Stimulated activated CD4-positive, alpha-beta T cell treated with anti-CD3 and anti-CD28 coated beads, TNF-alpha, amount 100 ng/mL, for 48 hours (primary cell): ENCODE results near the gene DUSP1.
A peak's percentile ranks its signal among the peaks of the same experiment; 100 is the strongest.
"Not testable (repeated sequence)": the region's sequence is repeated elsewhere in the genome, so short reads cannot be mapped to it uniquely, and the experiment has no call there.

ENCODE experiments used
- DNase-seq, 3 donors: peaks; one replicate each; pipeline ENCODE4 v3.0.0-alpha.2; 2020; ENCODE audit warnings: low read depth in 3 of 3

Gene DUSP1

GRCh38 chr5:172770675-172771438, at the start of gene DUSP1:
TSS of gene DUSP1 (minus strand) at chr5:172771195. CDS start at chr5:172770952, 243 bp downstream.
- DNase-seq = peak; percentile 89 to 100 (median 96)

GRCh38 chr5:172820046-172820767, 49.2 kb upstream of the DUSP1 start:
- peak in 2 of 3 donors; percentile 36 to 47 for DNase-seq

- no peak for DNase-seq
Observed at GRCh38 chr5:172819569-172819968, 48.6 kb upstream of the DUSP1 start.

GRCh38 chr5:172818081-172818480, 47.1 kb upstream of the DUSP1 start:
- DNase-seq = no peak

- DNase-seq = no peak
Observed at GRCh38 chr5:172817664-172818063, 46.7 kb upstream of the DUSP1 start.

- no peak for DNase-seq
Observed at GRCh38 chr5:172816925-172817562, 46.0 kb upstream of the DUSP1 start.

- no peak for DNase-seq
Observed at GRCh38 chr5:172815631-172816030, 44.6 kb upstream of the DUSP1 start.

- DNase-seq = not testable (repeated sequence)
Observed at GRCh38 chr5:172810996-172811395, 40.0 kb upstream of the DUSP1 start.

GRCh38 chr5:172809774-172810173, 38.8 kb upstream of the DUSP1 start:
- no peak for DNase-seq

GRCh38 chr5:172807766-172808311, 36.8 kb upstream of the DUSP1 start:
- no peak for DNase-seq

- DNase-seq = peak; percentile 87 to 96 (median 91)
Observed at GRCh38 chr5:172806897-172807672, 36.1 kb upstream of the DUSP1 start.

GRCh38 chr5:172805736-172806255, 34.8 kb upstream of the DUSP1 start:
- DNase-seq = no peak

- DNase-seq = no peak
Observed at GRCh38 chr5:172805018-172805683, 34.2 kb upstream of the DUSP1 start.

- no peak for DNase-seq
Observed at GRCh38 chr5:172802567-172803176, 31.7 kb upstream of the DUSP1 start.

- DNase-seq = no peak
Observed at GRCh38 chr5:172802112-172802511, 31.1 kb upstream of the DUSP1 start.

GRCh38 chr5:172801179-172801671, 30.2 kb upstream of the DUSP1 start:
- DNase-seq = no peak

GRCh38 chr5:172800088-172800551, 29.1 kb upstream of the DUSP1 start:
- DNase-seq = no peak

- no peak for DNase-seq
Observed at GRCh38 chr5:172799416-172799815, 28.4 kb upstream of the DUSP1 start.

GRCh38 chr5:172798422-172799215, 27.6 kb upstream of the DUSP1 start:
- DNase-seq = no peak
